HG03575 (cell line): ENCODE data around the gene CYP4F2.
"Not testable (repeated sequence)": the region's sequence is repeated elsewhere in the genome, so short reads cannot be mapped to it uniquely, and the experiment has no call there.

ENCODE experiments used
- ATAC-seq: cut with Tn5 transposase; IDR thresholded peaks from one replicate; pipeline ENCODE4 v1.9.1; 2021; ENCODE audit not compliant: unreplicated experiment, insufficient number of reproducible peaks, low FRiP score; ENCODE audit errors: extremely low read depth

CYP4F2 gene

GRCh38 chr19:15902254-15902653, 4.4 kb upstream of the CYP4F2 start:
- ATAC-seq = no peak

- no peak for ATAC-seq
Observed at GRCh38 chr19:15900504-15900903, 2.6 kb upstream of the CYP4F2 start.

GRCh38 chr19:15900032-15900431, 2.2 kb upstream of the CYP4F2 start:
- not testable (repeated sequence) for ATAC-seq

GRCh38 chr19:15899561-15899960, 1.7 kb upstream of the CYP4F2 start:
- ATAC-seq = not testable (repeated sequence)

- no peak for ATAC-seq
Observed at GRCh38 chr19:15897026-15897737, 692 bp downstream of the CYP4F2 start.

- ATAC-seq = no peak
Observed at GRCh38 chr19:15895876-15896430, 1.9 kb downstream of the CYP4F2 start.

- ATAC-seq = no peak
Observed at GRCh38 chr19:15894359-15894758, 3.5 kb downstream of the CYP4F2 start.

- no peak for ATAC-seq
Observed at GRCh38 chr19:15893477-15893876, 4.4 kb downstream of the CYP4F2 start.

- no peak for ATAC-seq
Observed at GRCh38 chr19:15892012-15892411, 5.9 kb downstream of the CYP4F2 start.

GRCh38 chr19:15891434-15891833, 6.4 kb downstream of the CYP4F2 start:
- no peak for ATAC-seq

GRCh38 chr19:15889339-15889738, 8.5 kb downstream of the CYP4F2 start:
- not testable (repeated sequence) for ATAC-seq

- ATAC-seq = no peak
Observed at GRCh38 chr19:15885919-15886318, 12.0 kb downstream of the CYP4F2 start.

GRCh38 chr19:15885167-15885566, 12.7 kb downstream of the CYP4F2 start:
- ATAC-seq = no peak

GRCh38 chr19:15883329-15883728, 14.5 kb downstream of the CYP4F2 start:
- ATAC-seq = not testable (repeated sequence)

GRCh38 chr19:15874821-15875474, 22.9 kb downstream of the CYP4F2 start:
- no peak for ATAC-seq

- ATAC-seq = not testable (repeated sequence)
Observed at GRCh38 chr19:15873771-15874170, 24.1 kb downstream of the CYP4F2 start.

- no peak for ATAC-seq
Observed at GRCh38 chr19:15871570-15871969, 26.3 kb downstream of the CYP4F2 start.

- no peak for ATAC-seq
Observed at GRCh38 chr19:15869873-15870272, 28.0 kb downstream of the CYP4F2 start.

GRCh38 chr19:15869109-15869555, 28.7 kb downstream of the CYP4F2 start:
- no peak for ATAC-seq

- ATAC-seq = no peak
Observed at GRCh38 chr19:15866636-15867035, 31.2 kb downstream of the CYP4F2 start.
